A549 treated with dexamethasone at 1 μM for 4 hours (cell line): Measurements from ENCODE around the gene RANBP1. TPM values are rescaled to one million over a fixed set of nuclear protein-coding genes. Genes with fewer than 3 reads are reported as not detected.

Experiments used
- total RNA-seq: library from RNA; stranded (reverse); fragments of 200-300 nt; extraction: Qiagen RNA extraction; gene quantifications from 5 replicates; pipeline ENCODE4 v1.2.3, GENCODE V29; 2022

Gene RANBP1
- 265 to 291 TPM (median 269 TPM) in 5 replicates for total RNA-seq

GRCh38 chr22:20115691-20116375 is at the start of gene RANBP1:
Gene RANBP1, plus strand, starts transcription at chr22:20116104. Its CDS starts 81 bp downstream, at chr22:20116185.

GRCh38 chr22:20079745-20080444 is 36.0 kb upstream of the RANBP1 start, which contains the start of gene DGCR8:
Gene DGCR8, plus strand, starts transcription at chr22:20080241. Its CDS starts 5,723 bp downstream, at chr22:20085964.

GRCh38 chr22:20116951-20117632 is 1.2 kb downstream of the RANBP1 start, which contains the start of gene TRMT2A:
Gene TRMT2A, minus strand, starts transcription at chr22:20117226. Its CDS starts 320 bp downstream, at chr22:20116906.

GRCh38 chr22:20131597-20131858 is 15.6 kb downstream of the RANBP1 start, which contains the start of gene ZDHHC8:
Gene ZDHHC8, plus strand, starts transcription at chr22:20131804. Its CDS starts 144 bp downstream, at chr22:20131948.

GRCh38 chr22:20150381-20151275 is 34.7 kb downstream of the RANBP1 start, which contains the start of gene CCDC188:
Gene CCDC188, minus strand, starts transcription at chr22:20151055. Its CDS starts 69 bp downstream, at chr22:20150986.

Other genes starting within 250 kb of the RANBP1 start
- 117 to 142 TPM (median 130 TPM) in 5 replicates for gene COMT, start 174.3 kb upstream of the RANBP1 start, total RNA-seq
- 30.3 to 38.5 TPM (median 32.5 TPM) in 5 replicates for gene TXNRD2, start 174.3 kb upstream of the RANBP1 start, total RNA-seq
- gene ARVCF, start 99.3 kb upstream of the RANBP1 start, total RNA-seq = 1.6 to 2.6 TPM (median 2.5 TPM) in 5 replicates
- gene TANGO2, start 95.0 kb upstream of the RANBP1 start, total RNA-seq = 10.7 to 14.9 TPM (median 14.2 TPM) in 5 replicates
- gene DGCR8, start 35.9 kb upstream of the RANBP1 start, total RNA-seq = 15.6 to 21.8 TPM (median 20.6 TPM) in 5 replicates
- 16.7 to 25.1 TPM (median 23.2 TPM) in 5 replicates for gene TRMT2A, start 1.1 kb downstream of the RANBP1 start, total RNA-seq
- 20.0 to 41.2 TPM (median 35.8 TPM) in 5 replicates for gene ZDHHC8, start 15.7 kb downstream of the RANBP1 start, total RNA-seq
- not detected in 5 replicates for gene CCDC188, start 35.0 kb downstream of the RANBP1 start, total RNA-seq
- 6.7 to 13.7 TPM (median 12.4 TPM) in 5 replicates for gene RTN4R, start 152.2 kb downstream of the RANBP1 start, total RNA-seq
- gene DGCR6L, start 204.0 kb downstream of the RANBP1 start, total RNA-seq = 27.0 to 41.2 TPM (median 39.8 TPM) in 5 replicates